SK-N-SH (cell line): Measurements from ENCODE around the gene SND1. TPM values are rescaled to one million over a fixed set of nuclear protein-coding genes. Genes with fewer than 3 reads are reported as not detected.

Source experiments
- CTCF ChIA-PET: fragments of 300-600, 350-600 bp; formaldehyde crosslinking; extraction: SDS; loops from one replicate; lab custom pipeline; 2021; lab: Yijun Ruan, JAX
- POLR2A ChIA-PET: fragments of 350-600 bp; sonication (Branson Sonifier 250); formaldehyde crosslinking; extraction: SDS; loops from one replicate; lab custom pipeline; 2020; ENCODE audit warnings: antibody characterized with exemption, inconsistent platforms; lab: Yijun Ruan, JAX
- DNase-seq: peaks from one replicate; pipeline ENCODE4 v3.0.0; 2012
- H2AFZ ChIP-seq: fragments of 200-600 bp; sonication (generic); 2 replicates; pipeline ENCODE4 v1.8.1; 2016; ENCODE audit warnings: antibody characterized with exemption, mild to moderate bottlenecking, low read depth
- H3F3A ChIP-seq: fragments of 200-600 bp; sonication (generic); replicated peaks from 2 replicates; pipeline ENCODE3; 2016; ENCODE audit warnings: antibody characterized with exemption, mild to moderate bottlenecking; ENCODE audit not compliant: insufficient read depth
- H3K27ac ChIP-seq, 2 experiments: fragments of 200-500 bp in 1 of 2; fragments of 200-600 bp in 1 of 2; sonication (Bioruptor generic) in 1 of 2; sonication (generic), shearing (Covaris generic) in 1 of 2; 2 replicates each; pipeline versions ENCODE4 v1.5.1 to v1.6.1; 2014 to 2016; ENCODE audit warnings: low read depth in 2 of 2, inconsistent platforms in 1 of 2, low read length in 1 of 2, mild to moderate bottlenecking in 1 of 2, mixed read lengths in 1 of 2
- H3K27me3 ChIP-seq: fragments of 200-600 bp; sonication (generic), shearing (Covaris generic); 2 replicates; pipeline ENCODE4 v1.6.1; 2016; ENCODE audit warnings: mixed run types; ENCODE audit not compliant: insufficient read depth
- H3K36me3 ChIP-seq, 2 experiments: fragments of 200-500 bp in 1 of 2; fragments of 200-600 bp in 1 of 2; sonication (Bioruptor generic) in 1 of 2; sonication (generic) in 1 of 2; replicated peaks in 1 of 2; 2 replicates each; pipeline versions ENCODE3 to v1.5.1; 2014 to 2016; ENCODE audit warnings: low read length in 1 of 2, mild to moderate bottlenecking in 1 of 2; ENCODE audit not compliant: insufficient read depth in 2 of 2, control insufficient read depth in 1 of 2
- H3K4me1 ChIP-seq, 2 experiments: fragments of 200-500 bp in 1 of 2; fragments of 200-600 bp in 1 of 2; sonication (Bioruptor generic) in 1 of 2; sonication (generic), shearing (Covaris generic) in 1 of 2; 2 replicates each; pipeline versions ENCODE4 v1.5.1 to v1.6.1; 2014 to 2016; ENCODE audit warnings: low read depth in 1 of 2, low read length in 1 of 2, mixed run types in 1 of 2; ENCODE audit not compliant: insufficient read depth in 2 of 2, control insufficient read depth in 1 of 2
- H3K4me2 ChIP-seq: fragments of 200-600 bp; sonication (generic), shearing (Covaris generic); 2 replicates; pipeline ENCODE4 v1.6.1; 2017; ENCODE audit warnings: mixed run types
- H3K4me3 ChIP-seq, 2 experiments: fragments of 200-500 bp in 1 of 2; fragments of 200-600 bp in 1 of 2; sonication (Bioruptor generic) in 1 of 2; sonication (generic), shearing (Covaris generic) in 1 of 2; 2 replicates each; pipeline versions ENCODE4 v1.5.1 to v1.8.1; 2014 to 2016; ENCODE audit warnings: low read depth in 2 of 2, inconsistent platforms in 1 of 2, low read length in 1 of 2, mild to moderate bottlenecking in 1 of 2, mixed read lengths in 1 of 2, moderate library complexity in 1 of 2
- H3K79me2 ChIP-seq: fragments of 200-600 bp; sonication (generic); 2 replicates; pipeline ENCODE4 v1.8.1; 2017; ENCODE audit warnings: mild to moderate bottlenecking; ENCODE audit not compliant: insufficient read depth
- H3K9ac ChIP-seq: fragments of 200-600 bp; sonication (generic); 2 replicates; pipeline ENCODE4 v1.6.1; 2017; ENCODE audit warnings: mixed run types
- H3K9me2 ChIP-seq: fragments of 200-600 bp; sonication (generic); 2 replicates; pipeline ENCODE4 v1.6.1; 2017; ENCODE audit warnings: mixed run types
- H3K9me3 ChIP-seq: fragments of 200-600 bp; sonication (generic); 2 replicates; pipeline ENCODE4 v1.6.1; 2017; ENCODE audit warnings: mixed run types, mild to moderate bottlenecking, moderate library complexity
- H4K20me1 ChIP-seq: fragments of 200-600 bp; sonication (generic); 2 replicates; pipeline ENCODE4 v1.6.1; 2017; ENCODE audit warnings: mild to moderate bottlenecking, mixed run types; ENCODE audit not compliant: insufficient read depth
- FOSL2 ChIP-seq: IDR thresholded peaks from 2 replicates; pipeline ENCODE4 v1.4.0; 2012; ENCODE audit warnings: low read depth, mild to moderate bottlenecking, moderate library complexity, borderline replicate concordance
- GABPA ChIP-seq: IDR thresholded peaks from 2 replicates; pipeline ENCODE4 v1.4.0; 2012; ENCODE audit warnings: low read depth, mild to moderate bottlenecking
- IRF3 ChIP-seq: fragments of 150-350 bp; IDR thresholded peaks from 2 replicates; pipeline ENCODE4 v1.6.1; 2016; ENCODE audit warnings: mild to moderate bottlenecking, low read depth, low read length
- MAX ChIP-seq: IDR thresholded peaks from 2 replicates; pipeline ENCODE4 v1.4.0; 2012; ENCODE audit warnings: low read depth
- MEF2A ChIP-seq: IDR thresholded peaks from 2 replicates; pipeline ENCODE4 v1.4.0; 2012; ENCODE audit warnings: low read depth, borderline replicate concordance
- MXI1 ChIP-seq: IDR thresholded peaks from 2 replicates; pipeline ENCODE4 v1.6.1; 2012; ENCODE audit warnings: mild to moderate bottlenecking, low read depth, low read length, improper control_type of control experiment
- NFIC ChIP-seq: IDR thresholded peaks from 2 replicates; pipeline ENCODE4 v1.4.0; 2012; ENCODE audit warnings: borderline replicate concordance
- NRF1 ChIP-seq: IDR thresholded peaks from 2 replicates; pipeline ENCODE4 v1.6.1; 2012; ENCODE audit warnings: low read depth, mild to moderate bottlenecking, low read length
- POLR2AphosphoS5 ChIP-seq: IDR thresholded peaks from 2 replicates; pipeline ENCODE4 v1.6.1; 2012; ENCODE audit warnings: low read depth, low read length
- RXRA ChIP-seq: IDR thresholded peaks from 2 replicates; pipeline ENCODE4 v1.4.0; 2012; ENCODE audit warnings: low read depth, mild to moderate bottlenecking, borderline replicate concordance
- SIN3A ChIP-seq: IDR thresholded peaks from 2 replicates; pipeline ENCODE4 v1.6.1; 2012; ENCODE audit warnings: low read depth, mild to moderate bottlenecking, low read length, moderate library complexity, borderline replicate concordance
- TCF12 ChIP-seq: IDR thresholded peaks from 2 replicates; pipeline ENCODE4 v1.4.0; 2012
- YY1 ChIP-seq: IDR thresholded peaks from 2 replicates; pipeline ENCODE4 v1.4.0; 2012; ENCODE audit warnings: low read depth, mild to moderate bottlenecking
- WGBS: methylation state at CpG from one replicate; pipeline ENCODE4 v1.1.6; 2017; ENCODE audit warnings: low lambda C conversion rate; 5-methylcytosine and 5-hydroxymethylcytosine counted together
- polyA plus RNA-seq, 3 experiments: library from polyadenylated mRNA; depleted of rRNA; stranded (reverse); fragments of >200 nt; gene quantifications; 2 replicates each; pipeline ENCODE4 v1.2.3, GENCODE V29; 2012
- TF ChIP-seq, protein P1 (sequence below): IDR thresholded peaks from 2 replicates; pipeline ENCODE4; 2012
- TF ChIP-seq, protein P2 (sequence below): IDR thresholded peaks from 2 replicates; pipeline ENCODE4 v1.6.1; 2012; ENCODE audit warnings: mild to moderate bottlenecking, low read depth, low read length, moderate library complexity

Gene SND1
- polyA plus RNA-seq, 1 of the 3 experiments (the other 2 are of a cell fraction) = 165 TPM

DNA sequence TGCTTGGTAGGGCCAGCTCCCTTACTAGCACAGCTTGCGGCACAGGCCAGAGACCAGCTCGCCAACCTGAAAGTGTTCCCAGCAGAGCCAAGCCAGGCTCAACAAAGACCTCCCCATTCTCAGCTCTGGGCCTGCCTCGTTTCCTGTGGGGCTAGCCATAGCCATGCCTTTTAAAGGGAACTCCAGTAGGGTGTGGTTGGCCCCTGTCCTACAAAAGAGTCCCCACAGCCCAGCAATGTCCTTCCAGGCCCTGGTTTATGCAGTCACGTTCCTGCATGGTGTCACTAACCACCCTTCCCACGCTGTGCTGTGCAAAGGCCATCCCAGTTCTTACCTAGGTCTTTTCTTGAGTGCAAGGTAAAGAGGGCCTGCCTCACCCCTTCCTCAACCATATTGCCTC lies 467.0 kb downstream of the SND1 start:
- 40% methylated on average over 4 of the region's 5 CpGs for WGBS
- POLR2A ChIA-PET = no interaction called here
- TF ChIP-seq MAX (no peak), POLR2AphosphoS5 (no peak), YY1 (no peak), IRF3 (no peak), MEF2A (no peak), RXRA (no peak), NFIC (no peak), MXI1 (no peak), GABPA (no peak), SIN3A (no peak), NRF1 (no peak), TCF12 (no peak), FOSL2 (no peak)
- TF ChIP-seq, protein P1, sequence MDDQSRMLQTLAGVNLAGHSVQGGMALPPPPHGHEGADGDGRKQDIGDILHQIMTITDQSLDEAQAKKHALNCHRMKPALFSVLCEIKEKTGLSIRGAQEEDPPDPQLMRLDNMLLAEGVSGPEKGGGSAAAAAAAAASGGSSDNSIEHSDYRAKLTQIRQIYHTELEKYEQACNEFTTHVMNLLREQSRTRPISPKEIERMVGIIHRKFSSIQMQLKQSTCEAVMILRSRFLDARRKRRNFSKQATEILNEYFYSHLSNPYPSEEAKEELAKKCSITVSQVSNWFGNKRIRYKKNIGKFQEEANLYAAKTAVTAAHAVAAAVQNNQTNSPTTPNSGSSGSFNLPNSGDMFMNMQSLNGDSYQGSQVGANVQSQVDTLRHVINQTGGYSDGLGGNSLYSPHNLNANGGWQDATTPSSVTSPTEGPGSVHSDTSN = no peak
- TF ChIP-seq, protein P2, sequence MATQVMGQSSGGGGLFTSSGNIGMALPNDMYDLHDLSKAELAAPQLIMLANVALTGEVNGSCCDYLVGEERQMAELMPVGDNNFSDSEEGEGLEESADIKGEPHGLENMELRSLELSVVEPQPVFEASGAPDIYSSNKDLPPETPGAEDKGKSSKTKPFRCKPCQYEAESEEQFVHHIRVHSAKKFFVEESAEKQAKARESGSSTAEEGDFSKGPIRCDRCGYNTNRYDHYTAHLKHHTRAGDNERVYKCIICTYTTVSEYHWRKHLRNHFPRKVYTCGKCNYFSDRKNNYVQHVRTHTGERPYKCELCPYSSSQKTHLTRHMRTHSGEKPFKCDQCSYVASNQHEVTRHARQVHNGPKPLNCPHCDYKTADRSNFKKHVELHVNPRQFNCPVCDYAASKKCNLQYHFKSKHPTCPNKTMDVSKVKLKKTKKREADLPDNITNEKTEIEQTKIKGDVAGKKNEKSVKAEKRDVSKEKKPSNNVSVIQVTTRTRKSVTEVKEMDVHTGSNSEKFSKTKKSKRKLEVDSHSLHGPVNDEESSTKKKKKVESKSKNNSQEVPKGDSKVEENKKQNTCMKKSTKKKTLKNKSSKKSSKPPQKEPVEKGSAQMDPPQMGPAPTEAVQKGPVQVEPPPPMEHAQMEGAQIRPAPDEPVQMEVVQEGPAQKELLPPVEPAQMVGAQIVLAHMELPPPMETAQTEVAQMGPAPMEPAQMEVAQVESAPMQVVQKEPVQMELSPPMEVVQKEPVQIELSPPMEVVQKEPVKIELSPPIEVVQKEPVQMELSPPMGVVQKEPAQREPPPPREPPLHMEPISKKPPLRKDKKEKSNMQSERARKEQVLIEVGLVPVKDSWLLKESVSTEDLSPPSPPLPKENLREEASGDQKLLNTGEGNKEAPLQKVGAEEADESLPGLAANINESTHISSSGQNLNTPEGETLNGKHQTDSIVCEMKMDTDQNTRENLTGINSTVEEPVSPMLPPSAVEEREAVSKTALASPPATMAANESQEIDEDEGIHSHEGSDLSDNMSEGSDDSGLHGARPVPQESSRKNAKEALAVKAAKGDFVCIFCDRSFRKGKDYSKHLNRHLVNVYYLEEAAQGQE = no peak
- TF ChIP-seq, all 33 proteins: peak for 0

More for the DNA sequence above, 467.0 kb downstream of the SND1 start:
- Histone ChIP-seq H3K9me3 (no peaks in the 10 kb centered on the region), H2AFZ (no peak overlapping the region), H3K4me2 (no peak overlapping the region), H3K27me3 (peaks cover 15% of the 10 kb centered on the region), H3K4me3 (no peak overlapping the region), H3K27ac (no peak overlapping the region), H4K20me1 (no peaks in the 10 kb centered on the region), H3F3A (no peaks in the 10 kb centered on the region), H3K9me2 (no peaks in the 10 kb centered on the region), H3K4me1 (peaks cover 7 to 44% of the 10 kb centered on the region in 2 experiments; a peak in 2 of 4 replicates), H3K36me3 (no peaks in the 10 kb centered on the region), H3K9ac (no peak overlapping the region), H3K79me2 (no peaks in the 10 kb centered on the region)
- no peak for DNase-seq
- CTCF ChIA-PET = interaction anchor here (2.5 kb wide), 1 partner anchor 16 kb away, joined by 13 read pairs; no protein-coding TSS in a partner anchor
